Left lobe of liver (tissue), 2 donors: Measurements from ENCODE around the gene EOMES. TPM values are rescaled to one million over a fixed set of nuclear protein-coding genes. Genes with fewer than 3 reads are reported as not detected.
A peak's percentile ranks its signal among the peaks of the same experiment; 100 is the strongest.
"Not testable (repeated sequence)": the region's sequence is repeated elsewhere in the genome, so short reads cannot be mapped to it uniquely, and the experiment has no call there.

Experiments used
- ATAC-seq: fragments of 200-7000 bp; cut with Tn5 transposase; one replicate; pipeline ENCODE4 v1.9.1; 2020; ENCODE audit warnings: mild to moderate bottlenecking, moderate library complexity
- DNase-seq: peaks from one replicate; pipeline ENCODE4 v3.0.0-alpha.2; 2020; ENCODE audit warnings: low spot score
- total RNA-seq: library from RNA; stranded (reverse); gene quantifications from one replicate; pipeline ENCODE4 v1.2.1, GENCODE V29; 2021
- donor health status: DM: no; HTN: no; CAD: no; lungs with moderate emphysema.
- donor health status: DM: no; HTN: yes; CAD: no.

Gene EOMES
- total RNA-seq: 0.08 TPM

GRCh38 chr3:27721717-27722564, at the start of gene EOMES:
Gene EOMES (minus strand): TSS chr3:27722323. CDS start chr3:27722294, 29 bp downstream.
- peak; percentile 54 for ATAC-seq
- DNase-seq: no peak

- ATAC-seq, DNase-seq: not testable (repeated sequence)
Observed at GRCh38 chr3:27770384-27770783, 48.3 kb upstream of the EOMES start.

GRCh38 chr3:27767000-27767399, 44.9 kb upstream of the EOMES start:
- DNase-seq (no peak), ATAC-seq (no peak)

- no peak for DNase-seq
- ATAC-seq: no peak
Observed at GRCh38 chr3:27758083-27758482, 36.0 kb upstream of the EOMES start.

- DNase-seq: no peak
- no peak for ATAC-seq
Observed at GRCh38 chr3:27756877-27757276, 34.8 kb upstream of the EOMES start.

- DNase-seq (no peak), ATAC-seq (no peak)
Observed at GRCh38 chr3:27752926-27753325, 30.8 kb upstream of the EOMES start.

GRCh38 chr3:27749643-27750042, 27.5 kb upstream of the EOMES start:
- DNase-seq (no peak), ATAC-seq (no peak)

GRCh38 chr3:27746838-27747237, 24.7 kb upstream of the EOMES start:
- ATAC-seq: no peak

GRCh38 chr3:27740854-27741253, 18.7 kb upstream of the EOMES start:
- DNase-seq (no peak), ATAC-seq (no peak)

More at GRCh38 chr3:27746838-27747237, 24.7 kb upstream of the EOMES start:
- no peak for DNase-seq

- DNase-seq: no peak
- no peak for ATAC-seq
Observed at GRCh38 chr3:27737091-27737490, 15.0 kb upstream of the EOMES start.

GRCh38 chr3:27730774-27731659, 8.9 kb upstream of the EOMES start:
- no peak for ATAC-seq
- no peak for DNase-seq

- no peak for DNase-seq
- no peak for ATAC-seq
Observed at GRCh38 chr3:27729748-27730611, 7.9 kb upstream of the EOMES start.

- DNase-seq: no peak
- ATAC-seq: no peak
Observed at GRCh38 chr3:27729325-27729724, 7.2 kb upstream of the EOMES start.

GRCh38 chr3:27728195-27729087, 6.3 kb upstream of the EOMES start:
- DNase-seq (no peak), ATAC-seq (peak; percentile 26)

GRCh38 chr3:27726240-27726639, 4.1 kb upstream of the EOMES start:
- no peak for DNase-seq
- ATAC-seq: no peak

- ATAC-seq (no peak), DNase-seq (no peak)
Observed at GRCh38 chr3:27724459-27725197, 2.5 kb upstream of the EOMES start.

- DNase-seq (no peak), ATAC-seq (no peak)
Observed at GRCh38 chr3:27723815-27724458, 1.8 kb upstream of the EOMES start.

- DNase-seq: no peak
Observed at GRCh38 chr3:27723456-27723814, 1.3 kb upstream of the EOMES start.

GRCh38 chr3:27723001-27723445, 900 bp upstream of the EOMES start:
- ATAC-seq: no peak
- DNase-seq: no peak

More at GRCh38 chr3:27723456-27723814, 1.3 kb upstream of the EOMES start:
- no peak for ATAC-seq
